Right atrium auricular region (tissue), 2 donors: ENCODE data around the gene NEDD8. TPM values are rescaled to one million over a fixed set of nuclear protein-coding genes. Genes with fewer than 3 reads are reported as not detected.
A peak's percentile ranks its signal among the peaks of the same experiment; 100 is the strongest.
"Not testable (repeated sequence)": the region's sequence is repeated elsewhere in the genome, so short reads cannot be mapped to it uniquely, and the experiment has no call there.

ENCODE experiments used
- DNase-seq: peaks from one replicate; pipeline ENCODE4 v3.0.0-alpha.2; 2019; ENCODE audit warnings: low spot score
- H3K27ac ChIP-seq, 2 donors: fragments of 200-600 bp; sonication (generic); 1 replicate in 1 of 2; 2 replicates in 1 of 2; pipeline ENCODE4 v1.5.1; 2016 to 2019
- H3K27me3 ChIP-seq, 2 donors: fragments of 200-600 bp; sonication (generic); one replicate each; pipeline versions ENCODE4 v1.5.1 to v1.6.0; 2017 to 2019
- H3K36me3 ChIP-seq: fragments of 200-600 bp; sonication (generic); one replicate; pipeline ENCODE4 v1.5.1; 2016
- H3K4me1 ChIP-seq, 2 donors: fragments of 200-600 bp; sonication (generic); one replicate each; pipeline versions ENCODE4 v1.5.1 to v1.6.0; 2017 to 2019
- H3K4me3 ChIP-seq, 2 donors: fragments of 200-600 bp; sonication (generic); 1 replicate in 1 of 2; 2 replicates in 1 of 2; pipeline ENCODE4 v1.5.1; 2017 to 2019; ENCODE audit warnings: mild to moderate bottlenecking in 1 of 2, moderate library complexity in 1 of 2
- H3K9me3 ChIP-seq, 2 donors: fragments of 200-600 bp; sonication (generic); one replicate each; pipeline ENCODE4 v1.5.1; 2019
- total RNA-seq, 2 donors: library from RNA; depleted of rRNA; stranded (reverse); fragments of >200 nt; gene quantifications; one replicate each; pipeline ENCODE4 v1.1.0, GENCODE V29; 2016
- TF ChIP-seq, protein P1 (sequence below), 2 donors: fragments of 200-600 bp; sonication (generic); IDR thresholded peaks; one replicate each; pipeline ENCODE4 v1.5.1; 2019; ENCODE audit warnings: antibody characterized with exemption in 2 of 2

NEDD8 gene
- total RNA-seq, 2 donors from 2014 or later = 184 to 206 TPM

DNA sequence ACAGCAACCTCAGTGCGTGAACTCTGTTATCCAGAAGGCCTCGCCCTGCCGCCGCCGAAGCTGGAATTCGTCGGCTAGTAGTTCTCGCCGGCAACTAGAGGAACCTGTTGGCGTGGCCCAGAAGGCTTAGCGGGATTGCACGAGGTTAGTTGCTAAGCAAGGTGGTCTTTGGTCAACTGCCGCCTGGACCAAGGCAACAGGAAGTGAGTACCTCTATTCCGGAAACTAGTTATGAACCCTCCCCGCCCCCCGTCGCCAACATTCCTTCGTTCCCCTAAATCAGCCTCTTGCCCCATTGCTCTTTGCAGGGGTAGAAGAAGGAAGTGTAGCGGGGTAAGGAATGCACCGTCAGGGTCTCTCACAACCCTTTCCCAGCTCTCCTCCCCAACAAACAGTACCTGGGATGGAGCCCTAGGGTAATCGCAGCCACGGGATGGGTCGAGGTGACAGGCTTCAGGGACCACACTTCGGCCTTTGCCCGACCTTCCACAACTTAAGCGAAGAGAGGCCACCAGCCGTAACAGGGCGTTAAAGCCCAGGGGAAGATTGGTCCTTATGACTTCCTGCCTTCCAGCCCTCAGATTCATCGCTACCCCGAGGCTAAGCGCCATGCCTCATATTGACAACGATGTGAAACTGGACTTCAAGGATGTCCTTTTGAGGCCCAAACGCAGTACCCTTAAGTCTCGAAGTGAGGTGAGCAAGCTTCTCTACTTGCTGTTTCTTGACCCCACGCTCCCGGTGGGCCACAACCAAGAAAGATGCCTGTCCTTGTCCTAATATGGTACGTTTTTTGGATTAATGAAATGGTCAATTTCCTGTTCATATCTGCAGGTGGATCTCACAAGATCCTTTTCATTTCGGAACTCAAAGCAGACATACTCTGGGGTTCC lies 724 bp upstream of the NEDD8 start, which contains the start of gene GMPR2:
Gene GMPR2, plus strand, starts transcription at position 285 of the 893 bp plus-strand sequence. Its CDS starts 325 bp downstream, at position 610.
- Histone ChIP-seq H3K9me3 (no peaks in the 10 kb centered on the region), H3K4me3 (peak within 1 kb of the TSS; percentile 86 to 95), H3K27me3 (no peaks in the 10 kb centered on the region), H3K27ac (peak within 1 kb of the TSS; percentile 86 to 92), H3K4me1 (peaks cover 0 to 28% of the 10 kb centered on the region in 2 donors), H3K36me3 (peaks cover 29% of the 10 kb centered on the region)
- TF ChIP-seq, protein P1, sequence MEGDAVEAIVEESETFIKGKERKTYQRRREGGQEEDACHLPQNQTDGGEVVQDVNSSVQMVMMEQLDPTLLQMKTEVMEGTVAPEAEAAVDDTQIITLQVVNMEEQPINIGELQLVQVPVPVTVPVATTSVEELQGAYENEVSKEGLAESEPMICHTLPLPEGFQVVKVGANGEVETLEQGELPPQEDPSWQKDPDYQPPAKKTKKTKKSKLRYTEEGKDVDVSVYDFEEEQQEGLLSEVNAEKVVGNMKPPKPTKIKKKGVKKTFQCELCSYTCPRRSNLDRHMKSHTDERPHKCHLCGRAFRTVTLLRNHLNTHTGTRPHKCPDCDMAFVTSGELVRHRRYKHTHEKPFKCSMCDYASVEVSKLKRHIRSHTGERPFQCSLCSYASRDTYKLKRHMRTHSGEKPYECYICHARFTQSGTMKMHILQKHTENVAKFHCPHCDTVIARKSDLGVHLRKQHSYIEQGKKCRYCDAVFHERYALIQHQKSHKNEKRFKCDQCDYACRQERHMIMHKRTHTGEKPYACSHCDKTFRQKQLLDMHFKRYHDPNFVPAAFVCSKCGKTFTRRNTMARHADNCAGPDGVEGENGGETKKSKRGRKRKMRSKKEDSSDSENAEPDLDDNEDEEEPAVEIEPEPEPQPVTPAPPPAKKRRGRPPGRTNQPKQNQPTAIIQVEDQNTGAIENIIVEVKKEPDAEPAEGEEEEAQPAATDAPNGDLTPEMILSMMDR (IDR thresholded peaks at IDR 0.05) = no peak
- no peak for DNase-seq

DNA sequence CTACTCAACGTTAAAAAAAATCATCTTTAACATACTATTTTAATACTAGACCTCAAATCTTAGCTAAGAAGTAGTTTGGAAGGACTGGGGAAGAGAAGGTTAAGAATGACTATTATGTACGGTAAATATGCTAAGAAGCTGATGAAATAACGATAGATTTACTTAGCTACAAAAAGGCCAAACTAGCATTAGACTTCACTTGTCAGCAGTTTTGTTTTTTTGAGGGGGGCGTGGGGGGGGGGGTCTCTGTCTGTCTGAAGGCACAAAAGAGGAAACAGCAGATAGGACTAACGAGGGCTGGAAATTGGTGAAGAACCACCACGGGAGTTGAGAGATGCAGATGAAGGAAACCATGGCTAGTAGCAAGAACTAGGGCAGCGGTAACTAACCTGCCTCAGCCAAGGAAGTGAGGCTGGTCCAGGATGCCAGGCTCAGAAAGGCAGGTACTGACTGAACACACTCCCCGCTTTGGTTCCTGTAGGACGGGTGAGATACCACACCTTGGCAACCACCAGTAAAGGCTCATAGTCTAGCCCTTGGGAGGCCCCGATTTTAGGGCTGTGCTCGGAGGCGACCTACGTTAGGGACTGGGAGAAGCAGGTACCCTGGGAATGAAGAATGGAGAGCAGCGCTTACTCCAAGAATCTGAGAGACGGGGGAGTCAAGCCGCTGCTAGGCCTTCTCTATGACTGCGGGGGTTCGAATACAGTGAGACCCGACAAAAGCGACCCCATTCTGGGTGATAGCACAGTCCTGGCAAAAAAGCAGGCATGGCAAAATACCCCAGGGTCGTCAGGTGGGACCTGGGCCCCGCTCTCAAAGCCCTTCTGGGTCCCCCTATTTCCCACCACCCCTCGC lies 675 bp downstream of the NEDD8 start:
- H3K27ac ChIP-seq = peak overlapping the region; percentile 86 to 92
- H3K4me1 ChIP-seq = peaks cover 0 to 28% of the 10 kb centered on the region in 2 donors
- peak overlapping the region; percentile 86 to 95 for H3K4me3 ChIP-seq
- no peak for DNase-seq
- H3K27me3 ChIP-seq = no peaks in the 10 kb centered on the region
- H3K36me3 ChIP-seq = peaks cover 20% of the 10 kb centered on the region
- H3K9me3 ChIP-seq = no peaks in the 10 kb centered on the region
- TF ChIP-seq, protein P1 (IDR thresholded peaks at IDR 0.05) = no peak

DNA sequence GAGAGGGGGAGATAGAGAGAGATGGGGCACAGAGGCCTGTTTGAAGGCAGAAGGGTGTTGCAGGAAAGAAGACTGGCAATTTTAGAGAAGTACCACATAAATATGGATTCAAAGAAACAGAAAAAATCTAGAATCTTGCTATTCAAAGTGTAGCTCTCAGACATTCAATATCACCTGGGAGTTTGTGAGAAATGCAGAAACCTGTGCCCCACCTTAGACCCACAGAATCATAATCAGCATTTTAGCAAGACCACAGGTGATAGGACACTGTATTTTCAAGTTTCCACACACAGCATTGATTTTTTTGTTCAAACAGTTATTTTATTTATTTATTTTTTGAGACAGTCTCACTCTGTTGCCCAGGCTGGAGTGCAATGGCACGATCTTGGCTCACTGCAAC lies 3.3 kb downstream of the NEDD8 start:
- Histone ChIP-seq H3K4me3 (no peak overlapping the region), H3K4me1 (peaks cover 0 to 22% of the 10 kb centered on the region in 2 donors), H3K27me3 (no peaks in the 10 kb centered on the region), H3K36me3 (peaks cover 10% of the 10 kb centered on the region), H3K9me3 (no peaks in the 10 kb centered on the region), H3K27ac (no peak overlapping the region)
- DNase-seq = no peak
- TF ChIP-seq, protein P1 (IDR thresholded peaks at IDR 0.05) = no peak

- no peak overlapping the region for H3K27ac ChIP-seq
- DNase-seq = no peak
- TF ChIP-seq, protein P1 (IDR thresholded peaks at IDR 0.05) = no peak
- H3K36me3 ChIP-seq = peaks cover 10% of the 10 kb centered on the region
- peaks cover 0 to 10% of the 10 kb centered on the region in 2 donors for H3K4me1 ChIP-seq
- H3K4me3 ChIP-seq = no peak overlapping the region
- no peaks in the 10 kb centered on the region for H3K27me3 ChIP-seq
- H3K9me3 ChIP-seq = no peaks in the 10 kb centered on the region
Observed at GRCh38 chr14:24226473-24226872, 5.7 kb downstream of the NEDD8 start.

DNA sequence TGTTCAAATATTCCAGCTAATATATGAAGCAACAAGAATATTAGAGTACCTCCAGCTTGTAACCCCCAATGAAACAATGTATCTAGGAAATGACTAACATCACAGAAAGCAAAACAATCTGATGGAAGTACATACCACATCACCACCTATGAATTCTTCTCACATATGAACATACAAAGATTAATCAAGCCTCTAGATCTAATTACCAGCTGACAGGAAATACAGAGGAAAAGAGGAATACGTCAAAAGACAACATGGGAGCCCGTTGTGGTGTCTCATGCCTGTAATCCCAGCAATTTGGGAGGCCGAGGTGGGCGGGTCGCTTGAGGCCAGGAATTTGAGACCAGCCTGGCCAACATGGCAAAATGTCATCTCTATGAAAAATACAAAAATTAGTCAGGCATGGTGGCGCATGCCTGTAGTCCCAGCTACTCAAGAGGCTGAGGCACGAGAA lies 7.5 kb downstream of the NEDD8 start:
- DNase-seq = no peak
- H3K4me1 ChIP-seq = no peaks in the 10 kb centered on the region
- H3K27ac ChIP-seq = peak overlapping the region in 1 of 2 donors; percentile 41
- no peaks in the 10 kb centered on the region for H3K9me3 ChIP-seq
- H3K4me3 ChIP-seq = no peak overlapping the region
- H3K36me3 ChIP-seq = peaks cover 10% of the 10 kb centered on the region
- TF ChIP-seq, protein P1 (IDR thresholded peaks at IDR 0.05) = no peak
- no peaks in the 10 kb centered on the region for H3K27me3 ChIP-seq

- not testable (repeated sequence) for H3K9me3 ChIP-seq, H3K4me3 ChIP-seq, H3K27me3 ChIP-seq, H3K4me1 ChIP-seq, DNase-seq, H3K27ac ChIP-seq, H3K36me3 ChIP-seq
Observed at GRCh38 chr14:24222987-24223386, 9.2 kb downstream of the NEDD8 start.
